Natural killer cell (primary cell): ENCODE data around the gene IDH3B. TPM values are rescaled to one million over a fixed set of nuclear protein-coding genes. Genes with fewer than 3 reads are reported as not detected.
"Not testable (repeated sequence)": the region's sequence is repeated elsewhere in the genome, so short reads cannot be mapped to it uniquely, and the experiment has no call there.

Experiments used
- ATAC-seq, 3 donors: fragments of 150-1000 bp in 2 of 3; fragments of 200-7000 bp in 1 of 3; cut with Tn5 transposase; 1 replicate in 1 of 3; 2 replicates in 2 of 3; pipeline ENCODE4 v1.10.0; 2021; ENCODE audit warnings: mild to moderate bottlenecking in 2 of 3, moderate library complexity in 2 of 3
- DNase-seq, 2 donors: peaks; one replicate each; pipeline versions ENCODE4 v3.0.0 to v3.0.0-alpha.2; 2013 to 2021; ENCODE audit warnings: mixed read lengths in 1 of 2
- H3K27ac ChIP-seq: one replicate; pipeline ENCODE4 v1.5.1; 2013; ENCODE audit warnings: mild to moderate bottlenecking, low read length
- H3K27me3 ChIP-seq: one replicate; pipeline ENCODE4 v1.6.1; 2013; ENCODE audit warnings: low read length; ENCODE audit not compliant: control insufficient read depth, insufficient read depth
- H3K36me3 ChIP-seq: one replicate; pipeline ENCODE4 v1.6.1; 2013; ENCODE audit warnings: low read length; ENCODE audit not compliant: control insufficient read depth, insufficient read depth
- H3K4me1 ChIP-seq: one replicate; pipeline ENCODE4 v1.6.1; 2013; ENCODE audit warnings: low read length; ENCODE audit not compliant: control insufficient read depth, insufficient read depth
- H3K4me3 ChIP-seq: one replicate; pipeline ENCODE4 v1.5.1; 2013; ENCODE audit warnings: low read length
- H3K9me3 ChIP-seq: one replicate; pipeline ENCODE4 v1.6.1; 2013; ENCODE audit warnings: low read length; ENCODE audit not compliant: control insufficient read depth, insufficient read depth
- H3K27ac Mint-ChIP-seq, 2 donors: one replicate each; pipeline ENCODE4 v1.8.0; 2022; ENCODE audit warnings: mild to moderate bottlenecking in 2 of 2, mixed read lengths in 2 of 2, moderate library complexity in 1 of 2
- H3K27me3 Mint-ChIP-seq, 2 donors: one replicate each; pipeline ENCODE4 v1.8.0; 2022; ENCODE audit warnings: low read depth in 2 of 2, mixed read lengths in 2 of 2
- H3K36me3 Mint-ChIP-seq: one replicate; pipeline ENCODE4 v1.8.0; 2022; ENCODE audit warnings: mixed read lengths
- H3K4me1 Mint-ChIP-seq, 2 donors: one replicate each; pipeline ENCODE4 v1.8.0; 2022; ENCODE audit warnings: mixed read lengths in 2 of 2
- H3K4me3 Mint-ChIP-seq: one replicate; pipeline ENCODE4 v1.8.0; 2022; ENCODE audit warnings: mild to moderate bottlenecking, moderate library complexity, mixed read lengths
- H3K9me3 Mint-ChIP-seq, 2 donors: one replicate each; pipeline ENCODE4 v1.8.0; 2022; ENCODE audit warnings: mixed read lengths in 2 of 2
- CTCF ChIP-seq: fragments of 200-600 bp; IDR thresholded peaks from one replicate; pipeline ENCODE4 v1.8.0; 2022; ENCODE audit warnings: antibody characterized with exemption
- WGBS: methylation state at CpG from one replicate; pipeline ENCODE4 v1.1.7; 2013; ENCODE audit warnings: missing lambda C conversion rate; ENCODE audit not compliant: insufficient coverage; 5-methylcytosine and 5-hydroxymethylcytosine counted together
- intact Hi-C: fragments of 100-400 bp; cut with micrococcal nuclease; formaldehyde crosslinking; loops from one replicate; pipeline ENCODE4 v1.14.2; 2022
- total RNA-seq, 4 donors: library from RNA; stranded (reverse); fragments of 120-200 nt in 1 of 4; gene quantifications; one replicate each; pipeline versions ENCODE4 v1.2.3 to v1.2.4, GENCODE V29; 2013 to 2022

The IDH3B gene
- total RNA-seq, 3 donors from 2014 or later (not counting 1 experiment from before 2014, with no cell fraction given): 149 to 161 (median 153) TPM

- Mint-ChIP-seq H3K4me1 (peaks cover 0 to 13% of the 10 kb centered on the region in 2 donors), H3K4me3 (no peak overlapping the region), H3K36me3 (no peaks in the 10 kb centered on the region), H3K9me3 (no peaks in the 10 kb centered on the region), H3K27ac (no peak overlapping the region), H3K27me3 (peaks cover 0 to 34% of the 10 kb centered on the region in 2 donors)
- intact Hi-C loops: no loop called here
- no peak for ATAC-seq
- WGBS: 83% methylated on average over 4 of the region's 4 CpGs
- Histone ChIP-seq H3K27ac (no peak overlapping the region), H3K4me1 (peaks cover 6% of the 10 kb centered on the region), H3K36me3 (no peaks in the 10 kb centered on the region), H3K27me3 (peaks cover 21% of the 10 kb centered on the region), H3K9me3 (no peaks in the 10 kb centered on the region), H3K4me3 (no peak overlapping the region)
- no peak for TF ChIP-seq CTCF
- DNase-seq: no peak
These were observed 34.9 kb upstream of the IDH3B start for GRCh38 chr20:2698912-2699311.

- H3K27ac ChIP-seq: no peak overlapping the region
- no peaks in the 10 kb centered on the region for H3K9me3 ChIP-seq
- H3K27me3 ChIP-seq: peaks cover 24% of the 10 kb centered on the region
- TF ChIP-seq CTCF: no peak
- DNase-seq (no peak), ATAC-seq (no peak)
- peaks cover 0 to 13% of the 10 kb centered on the region in 2 donors for H3K4me1 Mint-ChIP-seq
- H3K36me3 ChIP-seq: no peaks in the 10 kb centered on the region
- no peak overlapping the region for H3K27ac Mint-ChIP-seq
- peaks cover 0 to 34% of the 10 kb centered on the region in 2 donors for H3K27me3 Mint-ChIP-seq
- H3K4me3 ChIP-seq: no peak overlapping the region
- intact Hi-C loops: no loop called here
- 75% methylated on average over 4 of the region's 4 CpGs for WGBS
- peaks cover 10% of the 10 kb centered on the region for H3K4me1 ChIP-seq
- no peaks in the 10 kb centered on the region for H3K36me3 Mint-ChIP-seq
- no peak overlapping the region for H3K4me3 Mint-ChIP-seq
- H3K9me3 Mint-ChIP-seq: no peaks in the 10 kb centered on the region
These were observed 34.3 kb upstream of the IDH3B start for GRCh38 chr20:2698186-2698817.

- Mint-ChIP-seq H3K27me3 (peaks cover 0 to 34% of the 10 kb centered on the region in 2 donors), H3K4me3 (no peak overlapping the region), H3K27ac (no peak overlapping the region), H3K36me3 (no peaks in the 10 kb centered on the region), H3K9me3 (no peaks in the 10 kb centered on the region), H3K4me1 (peaks cover 0 to 13% of the 10 kb centered on the region in 2 donors)
- Histone ChIP-seq H3K9me3 (no peaks in the 10 kb centered on the region), H3K36me3 (no peaks in the 10 kb centered on the region), H3K4me3 (no peak overlapping the region), H3K27me3 (peaks cover 24% of the 10 kb centered on the region), H3K4me1 (peaks cover 10% of the 10 kb centered on the region), H3K27ac (no peak overlapping the region)
- no peak for TF ChIP-seq CTCF
- 76% methylated on average over 3 of the region's 3 CpGs for WGBS
- DNase-seq (no peak), ATAC-seq (no peak)
- intact Hi-C loops: no loop called here
These were observed 33.8 kb upstream of the IDH3B start for GRCh38 chr20:2697768-2698167.

DNA sequence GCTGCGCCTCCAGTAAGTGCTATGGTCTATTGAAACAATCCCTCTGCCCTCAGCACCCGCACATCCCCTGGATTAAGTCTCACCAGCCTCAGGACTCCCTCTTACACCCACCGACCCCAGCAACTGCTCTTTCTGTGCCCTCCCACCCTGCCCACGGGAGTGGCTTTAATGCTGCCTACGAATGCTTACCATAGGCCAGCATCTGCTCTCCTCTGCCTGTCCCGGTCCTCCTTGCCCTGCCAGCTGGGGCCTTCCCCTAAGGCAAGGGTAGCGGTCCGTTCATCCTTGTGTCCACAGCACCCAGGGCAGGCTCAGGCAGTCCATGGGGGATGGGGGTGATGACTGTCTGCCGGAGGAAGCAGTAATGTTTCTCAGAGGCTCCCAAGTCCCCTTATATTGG is 32.6 kb upstream of the IDH3B start:
- Mint-ChIP-seq H3K27ac (no peak overlapping the region), H3K4me1 (peaks cover 6 to 20% of the 10 kb centered on the region in 2 donors), H3K27me3 (peaks cover 0 to 39% of the 10 kb centered on the region in 2 donors), H3K9me3 (no peaks in the 10 kb centered on the region), H3K36me3 (no peaks in the 10 kb centered on the region), H3K4me3 (no peak overlapping the region)
- Histone ChIP-seq H3K9me3 (no peaks in the 10 kb centered on the region), H3K27me3 (peaks cover 27% of the 10 kb centered on the region), H3K36me3 (no peaks in the 10 kb centered on the region), H3K4me1 (peaks cover 16% of the 10 kb centered on the region), H3K27ac (no peak overlapping the region), H3K4me3 (no peak overlapping the region)
- ATAC-seq (no peak), DNase-seq (no peak)
- no peak for TF ChIP-seq CTCF
- intact Hi-C loops: no loop called here
- 94% methylated on average over 9 of the region's 9 CpGs for WGBS

DNA sequence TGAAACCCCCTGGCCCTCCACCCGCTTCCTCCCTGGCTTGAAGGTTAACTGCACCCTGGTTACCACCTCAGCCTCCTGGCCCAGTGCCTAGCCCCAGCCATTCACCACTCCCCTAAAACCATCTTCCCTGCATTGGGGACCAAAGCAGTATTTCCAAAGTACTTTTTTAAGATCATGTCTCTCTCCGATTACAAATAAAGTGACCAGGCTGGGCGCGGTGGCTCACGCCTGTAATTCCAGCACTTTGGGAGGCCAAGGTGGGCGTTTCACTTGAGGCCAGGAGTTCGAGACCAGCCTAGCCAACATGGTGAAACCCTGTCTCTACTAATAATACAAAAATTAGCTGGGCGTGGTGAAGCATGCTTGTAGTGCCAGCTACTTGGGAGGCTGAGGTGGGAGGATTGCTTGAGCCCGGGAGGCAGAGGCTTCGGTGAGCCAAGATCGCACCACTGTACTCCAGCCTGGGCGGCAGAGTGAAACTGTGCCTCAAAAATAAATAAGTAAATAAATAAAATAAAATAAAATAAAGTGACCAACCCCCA is 32.0 kb upstream of the IDH3B start:
- WGBS: 87% methylated on average over 9 of the region's 12 CpGs
- intact Hi-C loops: not testable (repeated sequence)

More for the DNA sequence above, 32.0 kb upstream of the IDH3B start:
- DNase-seq, ATAC-seq, H3K9me3 ChIP-seq, H3K36me3 Mint-ChIP-seq, H3K27ac ChIP-seq, H3K9me3 Mint-ChIP-seq, H3K4me3 ChIP-seq, H3K36me3 ChIP-seq, H3K27ac Mint-ChIP-seq: not testable (repeated sequence)
- Mint-ChIP-seq H3K4me3 (peak overlapping the region; percentile 50), H3K4me1 (peaks cover 12 to 26% of the 10 kb centered on the region in 2 donors), H3K27me3 (peaks cover 0 to 43% of the 10 kb centered on the region in 2 donors)
- peaks cover 17% of the 10 kb centered on the region for H3K4me1 ChIP-seq
- peaks cover 27% of the 10 kb centered on the region for H3K27me3 ChIP-seq
